ENCODE measurements around the gene COL6A3.

GRCh38 chr2:237432484-237433092 lies 18.6 kb upstream of the COL6A3 start:
- peak in 1 of 2 donors; percentile 44 for TF ChIP-seq CTCF (conservative IDR thresholded peaks at IDR 0.05 in 1 of 2, IDR thresholded peaks at IDR 0.05 in 1 of 2; ENCODE audit: low read depth in 1 of 2, low read length in 2 of 2)
- no peak for TF ChIP-seq EZH2 (IDR thresholded peaks at IDR 0.05; ENCODE audit: low read length, missing control alignments)
